ENCODE results near the gene CEP63. TPM values are rescaled to one million over a fixed set of nuclear protein-coding genes. Genes with fewer than 3 reads are reported as not detected.

Gene CEP63
- total and polyA plus RNA-seq, 2 of the 8 experiments (the other 6 are each of a cell fraction or from before 2014, with no cell fraction given): 5.3 to 18.2 TPM

DNA sequence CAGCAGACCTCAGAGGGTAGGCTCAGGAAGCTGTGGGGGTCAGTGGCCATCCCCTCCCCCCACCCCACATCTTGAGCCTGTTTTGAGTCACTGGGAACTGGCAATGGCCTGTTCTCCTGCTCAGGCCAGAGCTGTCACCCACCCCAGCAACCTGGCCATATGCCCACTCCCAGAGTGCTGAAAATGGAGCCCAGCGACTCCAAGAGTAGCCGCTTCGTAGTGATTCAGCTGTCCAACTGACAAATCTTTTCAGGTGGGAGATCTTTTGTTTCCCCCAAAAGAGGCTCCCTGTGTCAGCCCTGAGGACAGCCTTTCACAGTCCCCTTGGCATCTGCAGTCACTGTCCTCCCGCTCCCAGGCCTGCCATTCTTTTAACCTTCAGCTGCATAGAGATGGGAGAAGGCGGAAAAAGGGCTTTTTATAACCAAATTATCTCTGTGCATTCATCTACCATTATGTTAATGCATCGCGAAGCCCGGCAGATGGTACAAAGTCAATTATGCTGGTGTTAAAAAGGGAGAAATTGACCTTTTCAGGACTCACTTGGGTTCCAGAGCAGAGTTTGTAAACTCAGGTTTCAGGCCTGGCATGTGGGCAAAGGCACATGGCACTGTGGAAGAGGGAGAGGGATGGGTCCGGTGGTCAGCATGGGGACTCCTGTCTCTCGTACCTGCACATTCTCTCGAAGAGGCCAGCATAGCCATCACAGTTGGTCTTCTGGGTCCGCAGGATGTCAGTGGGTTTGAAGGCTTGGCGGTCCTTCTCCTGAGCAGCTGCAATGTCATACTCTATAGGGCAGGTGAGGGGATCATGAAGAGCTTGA is 132.8 kb downstream of the CEP63 start:
- no peak overlapping the region for H3K14ac ChIP-seq (ENCODE audit: insufficient read length)
- no peak for FAIRE-seq
- TF ChIP-seq, protein P1, sequence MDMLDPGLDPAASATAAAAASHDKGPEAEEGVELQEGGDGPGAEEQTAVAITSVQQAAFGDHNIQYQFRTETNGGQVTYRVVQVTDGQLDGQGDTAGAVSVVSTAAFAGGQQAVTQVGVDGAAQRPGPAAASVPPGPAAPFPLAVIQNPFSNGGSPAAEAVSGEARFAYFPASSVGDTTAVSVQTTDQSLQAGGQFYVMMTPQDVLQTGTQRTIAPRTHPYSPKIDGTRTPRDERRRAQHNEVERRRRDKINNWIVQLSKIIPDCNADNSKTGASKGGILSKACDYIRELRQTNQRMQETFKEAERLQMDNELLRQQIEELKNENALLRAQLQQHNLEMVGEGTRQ (IDR thresholded peaks at IDR 0.05; ENCODE audit: low read length): no peak
- TF ChIP-seq EZH2 (IDR thresholded peaks at IDR 0.05; ENCODE audit: low read depth, low read length, severe bottlenecking) (no peak), TAF7 (optimal IDR thresholded peaks at IDR 0.05; ENCODE audit: borderline replicate concordance, low read depth, low read length) (no peak), FOSL1 (IDR thresholded peaks at IDR 0.05; ENCODE audit: insufficient read depth, low read depth, low read length) (no peak), HDAC2 (IDR thresholded peaks at IDR 0.05; ENCODE audit: borderline replicate concordance in 1 of 2, low read depth in 2 of 2, low read length in 2 of 2) (no peak), EP300 (IDR thresholded peaks at IDR 0.05; ENCODE audit: borderline replicate concordance in 1 of 2, low read depth in 2 of 2, low read length in 2 of 2) (no peak), RNF2 (IDR thresholded peaks at IDR 0.05; ENCODE audit: borderline replicate concordance, low read depth, low read length, missing control alignments, poor library complexity, severe bottlenecking) (no peak), MAX (IDR thresholded peaks at IDR 0.05) (no peak), BACH1 (IDR thresholded peaks at IDR 0.05; ENCODE audit: low read length) (no peak)

More for the DNA sequence above, 132.8 kb downstream of the CEP63 start:
- peak in 1 of 2 experiments; percentile 33 for DNase-seq (ENCODE audit: low read depth in 1 of 2, low spot score in 2 of 2)
- Histone ChIP-seq H4K8ac (ENCODE audit: extremely low read depth, insufficient read depth, low read length) (no peak overlapping the region), H4K5ac (ENCODE audit: insufficient read length, low read depth, low read length) (no peak overlapping the region), H3K4me2 (ENCODE audit: insufficient read depth in 1 of 2, low read depth in 2 of 2, low read length in 2 of 2) (no peak overlapping the region), H2BK12ac (ENCODE audit: low read depth, low read length) (no peak overlapping the region), H3K79me1 (ENCODE audit: low read depth, low read length) (no peaks in the 10 kb centered on the region), H3K9ac (replicated peaks in 1 of 4; ENCODE audit: extremely low read depth in 1 of 4, low read depth in 3 of 4, low read length in 3 of 4) (no peak overlapping the region), H3K27ac (ENCODE audit: low read depth, low read length) (no peak overlapping the region), H2BK15ac (ENCODE audit: low read length) (no peak overlapping the region), H2BK20ac (ENCODE audit: low read length) (no peak overlapping the region), H3K27me3 (replicated peaks in 1 of 4; ENCODE audit: control insufficient read depth in 3 of 4, extremely low read depth in 1 of 4, insufficient read depth in 3 of 4, low read length in 3 of 4) (no peaks in the 10 kb centered on the region), H3K56ac (replicated peaks; ENCODE audit: insufficient read length, low read depth, low read length) (no peak overlapping the region), H2AK5ac (ENCODE audit: low read depth, low read length) (no peak overlapping the region), H3K36me3 (ENCODE audit: control insufficient read depth in 2 of 4, insufficient read depth in 4 of 4, low read length in 3 of 4) (no peaks in the 10 kb centered on the region), H4K20me1 (replicated peaks in 1 of 2; ENCODE audit: control insufficient read depth in 1 of 2, insufficient read depth in 2 of 2, low read length in 2 of 2) (no peaks in the 10 kb centered on the region), H2BK120ac (replicated peaks; ENCODE audit: low read depth, low read length) (no peak overlapping the region), H3K23me2 (ENCODE audit: low read depth, low read length) (no peaks in the 10 kb centered on the region), H2BK5ac (ENCODE audit: low read depth, low read length) (no peak overlapping the region), H2AFZ (ENCODE audit: low read length) (no peak overlapping the region), H3K18ac (ENCODE audit: extremely low read depth, low read length) (no peak overlapping the region), H3K4me3 (ENCODE audit: extremely low read depth in 1 of 4, insufficient read depth in 2 of 4, low read depth in 3 of 4, low read length in 4 of 4) (no peak overlapping the region), H3K4me1 (replicated peaks in 1 of 4; ENCODE audit: control insufficient read depth in 3 of 4, insufficient read depth in 4 of 4, low read length in 3 of 4) (peaks cover 0 to 3% (median 0%) of the 10 kb centered on the region in 4 experiments; a peak in 1 of 7 replicates), H4K91ac (replicated peaks; ENCODE audit: insufficient read length, low read length) (no peak overlapping the region), H3K23ac (ENCODE audit: insufficient read length) (no peak overlapping the region), H3K79me2 (ENCODE audit: control insufficient read depth in 1 of 2, insufficient read depth in 2 of 2, low read length in 2 of 2) (no peaks in the 10 kb centered on the region), H3K4ac (replicated peaks; ENCODE audit: insufficient read length, low read depth, low read length) (no peak overlapping the region), H3K9me3 (ENCODE audit: insufficient read depth in 2 of 2, low read depth in 1 of 2, low read length in 1 of 2) (no peaks in the 10 kb centered on the region)
- ChIA-PET CTCF (ENCODE audit: partially characterized antibody) (interaction anchor here (0.5 to 4.3 kb wide), 8 partner anchors 9 to 144 kb away, joined by 3 to 25 read pairs (median 6); no protein-coding TSS in a partner anchor), POLR2A (ENCODE audit: partially characterized antibody) (no interaction called here)
- 90% methylated on average over 13 of the region's 13 CpGs; no CpG with 5 or more reads in 1 of the 2 experiments for WGBS, 2 experiments (ENCODE audit: extremely low coverage in 1 of 2, insufficient coverage in 1 of 2, insufficient read length in 1 of 2, insufficient replicate concordance in 2 of 2, low coverage in 1 of 2, low lambda C conversion rate in 2 of 2, missing lambda C conversion rate in 1 of 2)

Data from H1 (cell line).